Brain microvascular endothelial cell (primary cell): ENCODE measurements around the gene SBF2.
"Not testable (repeated sequence)": the region's sequence is repeated elsewhere in the genome, so short reads cannot be mapped to it uniquely, and the experiment has no call there.

Source experiments
- DNase-seq: peaks from one replicate; pipeline ENCODE4 v3.0.0-alpha.2; 2020
- H3K27ac ChIP-seq: fragments of 250-450 bp; sonication (Bioruptor Pico); 2 replicates; pipeline ENCODE4 v1.5.1; 2020; ENCODE audit warnings: mild to moderate bottlenecking, moderate library complexity
- H3K27me3 ChIP-seq: fragments of 250-450 bp; sonication (Bioruptor Pico); replicated peaks from 2 replicates; pipeline ENCODE4 v1.5.1; 2020; ENCODE audit warnings: mild to moderate bottlenecking
- H3K36me3 ChIP-seq: fragments of 250-450 bp; sonication (Bioruptor Pico); replicated peaks from 2 replicates; pipeline ENCODE4 v1.5.1; 2020; ENCODE audit warnings: mild to moderate bottlenecking
- H3K4me3 ChIP-seq: 2 replicates; pipeline ENCODE4 v1.5.1; 2011; ENCODE audit warnings: low read depth, mild to moderate bottlenecking, control low read depth, low read length, moderate library complexity
- CTCF ChIP-seq: IDR thresholded peaks from 2 replicates; pipeline ENCODE4 v1.5.1; 2011; ENCODE audit warnings: low read depth, mild to moderate bottlenecking, moderate library complexity, low read length, control low read depth, inconsistent platforms; ENCODE audit errors: missing control alignments
- in situ Hi-C: cut with HindIII; loops from 2 replicates; pipeline ENCODE4 v1.10.0; 2017; ENCODE audit warnings: low sequenced_read_pairs, low pct_ligation_motif_present

Gene SBF2

GRCh38 chr11:10232756-10233155 lies 61.3 kb downstream of the SBF2 start:
- in situ Hi-C loops: no loop called here
- no peaks in the 10 kb centered on the region for H3K27me3 ChIP-seq
- H3K27ac ChIP-seq: no peak overlapping the region
- TF ChIP-seq CTCF: no peak
- no peak overlapping the region for H3K4me3 ChIP-seq
- no peak for DNase-seq
- no peaks in the 10 kb centered on the region for H3K36me3 ChIP-seq

GRCh38 chr11:10231803-10232202 lies 62.2 kb downstream of the SBF2 start:
- in situ Hi-C loops, H3K27me3 ChIP-seq, H3K27ac ChIP-seq, H3K4me3 ChIP-seq, DNase-seq, H3K36me3 ChIP-seq: not testable (repeated sequence)

- no peak for TF ChIP-seq CTCF
- in situ Hi-C loops: no loop called here
- Histone ChIP-seq H3K36me3 (no peaks in the 10 kb centered on the region), H3K27ac (no peak overlapping the region), H3K27me3 (no peaks in the 10 kb centered on the region), H3K4me3 (no peak overlapping the region)
- DNase-seq: no peak
These were observed 68.5 kb downstream of the SBF2 start for GRCh38 chr11:10225553-10225952.

GRCh38 chr11:10222399-10222798 lies 71.6 kb downstream of the SBF2 start:
- H3K27me3 ChIP-seq: no peaks in the 10 kb centered on the region
- in situ Hi-C loops: no loop called here
- no peak for DNase-seq
- H3K36me3 ChIP-seq: peaks cover 4% of the 10 kb centered on the region
- TF ChIP-seq CTCF: no peak
- H3K4me3 ChIP-seq: no peak overlapping the region
- no peak overlapping the region for H3K27ac ChIP-seq

GRCh38 chr11:10221342-10221741 lies 72.7 kb downstream of the SBF2 start:
- Histone ChIP-seq H3K4me3 (no peak overlapping the region), H3K27me3 (no peaks in the 10 kb centered on the region), H3K36me3 (peaks cover 4% of the 10 kb centered on the region), H3K27ac (no peak overlapping the region)
- no peak for TF ChIP-seq CTCF
- DNase-seq: no peak
- in situ Hi-C loops: no loop called here

GRCh38 chr11:10211470-10211869 lies 82.5 kb downstream of the SBF2 start:
- H3K36me3 ChIP-seq: no peaks in the 10 kb centered on the region
- in situ Hi-C loops: no loop called here
- H3K27ac ChIP-seq: no peak overlapping the region
- no peaks in the 10 kb centered on the region for H3K27me3 ChIP-seq
- DNase-seq: no peak
- TF ChIP-seq CTCF: no peak
- H3K4me3 ChIP-seq: no peak overlapping the region
